Bronchial epithelial cell (primary cell): ENCODE measurements around the gene PNPLA3. TPM values are rescaled to one million over a fixed set of nuclear protein-coding genes. Genes with fewer than 3 reads are reported as not detected.

Source experiments
- DNase-seq: peaks from one replicate; pipeline ENCODE4 v3.0.0-alpha.2; 2010; ENCODE audit warnings: low read depth
- FAIRE-seq: peaks from 2 replicates; lab custom pipeline; 2011; peaks lifted over from hg19 to GRCh38; lab: Jason Lieb, UNC
- H3K27me3 ChIP-seq: 2 replicates; pipeline ENCODE4 v1.5.1; 2011; ENCODE audit warnings: low read length; ENCODE audit not compliant: control insufficient read depth, insufficient read depth
- H3K36me3 ChIP-seq: 2 replicates; pipeline ENCODE4 v1.5.1; 2011; ENCODE audit warnings: low read length; ENCODE audit not compliant: control insufficient read depth, insufficient read depth
- H3K4me3 ChIP-seq: 2 replicates; pipeline ENCODE4 v1.5.1; 2011; ENCODE audit warnings: mild to moderate bottlenecking, low read depth, low read length, control low read depth
- CTCF ChIP-seq: IDR thresholded peaks from 2 replicates; pipeline ENCODE4 v1.5.1; 2011; ENCODE audit warnings: mild to moderate bottlenecking, moderate library complexity, low read length, control low read depth, inconsistent platforms; ENCODE audit not compliant: insufficient read depth, severe bottlenecking
- total RNA-seq: library from RNA; depleted of rRNA; stranded (reverse); fragments of >200 nt; gene quantifications from 2 replicates; pipeline ENCODE4 v1.2.1, GENCODE V29; 2014

The PNPLA3 gene
- total RNA-seq, 1 donor from 2014 or later = 1.3 TPM

GRCh38 chr22:43911351-43911750, 12.3 kb upstream of the PNPLA3 start:
- peaks cover 9% of the 10 kb centered on the region for H3K27me3 ChIP-seq
- no peak for TF ChIP-seq CTCF
- DNase-seq (no peak), FAIRE-seq (no peak)
- H3K4me3 ChIP-seq = no peak overlapping the region
- H3K36me3 ChIP-seq = no peaks in the 10 kb centered on the region

GRCh38 chr22:43917521-43917920, 6.1 kb upstream of the PNPLA3 start:
- no peaks in the 10 kb centered on the region for H3K36me3 ChIP-seq
- no peak for DNase-seq
- no peak overlapping the region for H3K4me3 ChIP-seq
- TF ChIP-seq CTCF = no peak
- FAIRE-seq = no peak
- H3K27me3 ChIP-seq = peaks cover 2% of the 10 kb centered on the region

- no peak for DNase-seq
- Histone ChIP-seq H3K27me3 (peaks cover 1% of the 10 kb centered on the region), H3K4me3 (no peak overlapping the region), H3K36me3 (no peaks in the 10 kb centered on the region)
- no peak for TF ChIP-seq CTCF
- FAIRE-seq = no peak
Measured at GRCh38 chr22:43919106-43919973, 4.3 kb upstream of the PNPLA3 start.

- FAIRE-seq = no peak
Measured at GRCh38 chr22:43921370-43921769, 2.2 kb upstream of the PNPLA3 start.

GRCh38 chr22:43922123-43922522, 1.5 kb upstream of the PNPLA3 start:
- TF ChIP-seq CTCF = no peak

More at GRCh38 chr22:43921370-43921769, 2.2 kb upstream of the PNPLA3 start:
- Histone ChIP-seq H3K36me3 (no peaks in the 10 kb centered on the region), H3K27me3 (peaks cover 1% of the 10 kb centered on the region), H3K4me3 (no peak overlapping the region)
- TF ChIP-seq CTCF = no peak
- DNase-seq = no peak

More at GRCh38 chr22:43922123-43922522, 1.5 kb upstream of the PNPLA3 start:
- H3K27me3 ChIP-seq = peaks cover under 1% of the 10 kb centered on the region
- DNase-seq = no peak
- H3K36me3 ChIP-seq = no peaks in the 10 kb centered on the region
- H3K4me3 ChIP-seq = no peak overlapping the region
- FAIRE-seq = no peak
